ENCODE data around the gene EXOC2.

EXOC2 gene

GRCh38 chr6:492816-493414 is 200.0 kb downstream of the EXOC2 start:
- no peak for DNase-seq

GRCh38 chr6:492178-492577 is 200.8 kb downstream of the EXOC2 start:
- DNase-seq = no peak

GRCh38 chr6:491233-491632 is 201.7 kb downstream of the EXOC2 start:
- no peak for DNase-seq

- DNase-seq = no peak
Measured at GRCh38 chr6:490251-491037, 202.5 kb downstream of the EXOC2 start.

- DNase-seq = no peak
Measured at GRCh38 chr6:489762-490161, 203.2 kb downstream of the EXOC2 start.

- no peak for DNase-seq
Measured at GRCh38 chr6:489001-489400, 203.9 kb downstream of the EXOC2 start.

GRCh38 chr6:487956-488355 is 205.0 kb downstream of the EXOC2 start:
- no peak for DNase-seq

GRCh38 chr6:485655-486170 is 207.2 kb downstream of the EXOC2 start:
- DNase-seq = no peak

GRCh38 chr6:484746-485145 is 208.2 kb downstream of the EXOC2 start:
- no peak for DNase-seq

GRCh38 chr6:484086-484745 is 208.7 kb downstream of the EXOC2 start:
- DNase-seq = no peak

- DNase-seq = no peak
Measured at GRCh38 chr6:475314-475713, 217.6 kb downstream of the EXOC2 start.

- DNase-seq = peak; percentile 20
Measured at GRCh38 chr6:474453-475185, 218.3 kb downstream of the EXOC2 start.

- no peak for DNase-seq
Measured at GRCh38 chr6:473768-474452, 219.0 kb downstream of the EXOC2 start.

GRCh38 chr6:473356-473755 is 219.6 kb downstream of the EXOC2 start:
- no peak for DNase-seq

GRCh38 chr6:470901-471448 is 222.0 kb downstream of the EXOC2 start:
- DNase-seq = no peak

- DNase-seq = no peak
Measured at GRCh38 chr6:470051-470900, 222.7 kb downstream of the EXOC2 start.

- DNase-seq = no peak
Measured at GRCh38 chr6:467671-468082, 225.3 kb downstream of the EXOC2 start.

- DNase-seq = no peak
Measured at GRCh38 chr6:467111-467510, 225.8 kb downstream of the EXOC2 start.

GRCh38 chr6:466564-466963 is 226.4 kb downstream of the EXOC2 start:
- no peak for DNase-seq

GRCh38 chr6:465531-466348 is 227.2 kb downstream of the EXOC2 start:
- DNase-seq = no peak
